HepG2 (cell line): ENCODE measurements around the gene TMEM134.

ENCODE experiments used
- AHR ChIP-seq: IDR thresholded peaks from 2 replicates; pipeline ENCODE4 v1.6.1; 2018; ENCODE audit warnings: missing genetic modification reagents, missing compliant biosample characterization
- BHLHE40 ChIP-seq: IDR thresholded peaks from 2 replicates; pipeline ENCODE4 v1.6.1; 2011; ENCODE audit warnings: low read length, improper control_type of control experiment
- HOXA3 ChIP-seq: sonication (generic); formaldehyde crosslinking; IDR thresholded peaks from 2 replicates; pipeline ENCODE4 v1.5.0; 2020; ENCODE audit warnings: missing genetic modification reagents
- KLF9 ChIP-seq: IDR thresholded peaks from 2 replicates; pipeline ENCODE4 v1.6.1; 2016; ENCODE audit warnings: low read depth
- RAD21 ChIP-seq: fragments of 450-650 bp; formaldehyde crosslinking; IDR thresholded peaks from 2 replicates; pipeline ENCODE4 v1.5.0; 2020; ENCODE audit warnings: mild to moderate bottlenecking
- RELA ChIP-seq: sonication (generic); formaldehyde crosslinking; IDR thresholded peaks from 2 replicates; pipeline ENCODE4 v1.4.0; 2020; ENCODE audit warnings: missing genetic modification reagents
- TAF1 ChIP-seq: sonication (generic); formaldehyde crosslinking; IDR thresholded peaks from 2 replicates; pipeline ENCODE4 v1.4.0; 2020; ENCODE audit warnings: missing genetic modification reagents
- ZFYVE20 ChIP-seq: sonication (generic); formaldehyde crosslinking; IDR thresholded peaks from 2 replicates; pipeline ENCODE4 v1.8.0; 2023; ENCODE audit warnings: low read depth, mild to moderate bottlenecking, moderate library complexity, missing genetic modification reagents, borderline replicate concordance
- ZNF10 ChIP-seq: sonication (generic); formaldehyde crosslinking; IDR thresholded peaks from 2 replicates; pipeline ENCODE4 v1.4.0; 2020; ENCODE audit warnings: mild to moderate bottlenecking, low read depth, missing genetic modification reagents, borderline replicate concordance
- TF ChIP-seq, protein P1 (sequence below): sonication (generic); formaldehyde crosslinking; IDR thresholded peaks from 2 replicates; pipeline ENCODE4 v1.4.0; 2020; ENCODE audit warnings: mild to moderate bottlenecking, missing genetic modification reagents
- TF ChIP-seq, protein P2 (sequence below): sonication (generic); formaldehyde crosslinking; IDR thresholded peaks from 2 replicates; pipeline ENCODE4 v1.5.0; 2020; ENCODE audit warnings: mild to moderate bottlenecking, missing genetic modification reagents, moderate library complexity
- TF ChIP-seq, protein P3 (sequence below): sonication (generic); formaldehyde crosslinking; IDR thresholded peaks from 2 replicates; pipeline ENCODE4 v1.8.0; 2022; ENCODE audit warnings: missing genetic modification reagents, mild to moderate bottlenecking, borderline replicate concordance

DNA sequence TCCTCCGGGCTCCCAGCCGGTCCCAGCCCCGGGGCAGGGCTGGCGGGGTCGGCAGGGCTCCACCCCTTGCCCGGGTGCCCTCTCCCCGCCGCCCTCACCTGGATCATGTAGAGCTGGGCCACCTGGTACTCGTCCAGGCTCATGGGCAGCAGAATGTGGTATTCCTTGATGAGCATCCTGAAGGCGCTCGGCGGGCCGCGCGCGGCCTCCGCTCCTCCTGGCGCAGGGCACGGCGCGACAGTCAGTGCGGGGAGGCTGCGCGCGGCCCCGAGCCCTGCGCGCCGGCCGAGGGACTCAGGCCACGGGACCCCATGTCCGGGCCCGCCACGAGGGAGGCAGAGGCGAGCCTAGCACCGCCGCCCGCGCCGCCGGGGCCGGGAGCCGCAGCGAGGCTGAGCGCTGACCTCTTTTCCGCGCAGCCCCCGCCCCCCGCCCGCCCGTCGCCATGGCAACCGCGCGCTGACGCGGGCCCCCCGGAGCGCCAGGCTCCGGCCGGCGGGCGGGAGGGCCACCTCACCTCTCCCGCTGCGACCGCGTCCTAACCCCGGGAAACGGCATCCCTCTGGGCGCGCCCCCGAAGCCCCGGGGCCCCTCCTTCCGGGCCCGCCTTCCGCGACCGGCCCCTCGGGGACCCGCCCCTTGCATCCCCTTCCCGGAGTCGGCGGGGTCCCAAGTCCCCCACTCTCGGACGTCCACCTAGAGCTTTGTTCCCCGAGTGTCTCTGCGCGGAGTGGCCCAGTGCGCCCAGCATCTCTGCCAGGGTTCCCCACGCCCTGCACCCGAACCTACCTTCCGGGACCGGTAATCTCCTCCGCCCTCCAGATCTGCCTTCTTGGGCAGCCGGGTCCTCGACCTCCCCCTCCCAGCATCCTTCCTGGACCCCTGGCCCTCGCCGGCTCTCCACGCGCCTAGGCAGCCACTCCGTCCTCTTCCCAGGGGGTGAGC, 35.2 kb upstream of the TMEM134 start:
- TF ChIP-seq, protein P1, sequence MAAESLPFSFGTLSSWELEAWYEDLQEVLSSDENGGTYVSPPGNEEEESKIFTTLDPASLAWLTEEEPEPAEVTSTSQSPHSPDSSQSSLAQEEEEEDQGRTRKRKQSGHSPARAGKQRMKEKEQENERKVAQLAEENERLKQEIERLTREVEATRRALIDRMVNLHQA (CRISPR knock-in tag): no peak
- no peak for TF ChIP-seq ZNF10 (CRISPR knock-in tag)
- no peak for TF ChIP-seq ZFYVE20
- TF ChIP-seq RAD21 (CRISPR knock-in tag): no peak
- TF ChIP-seq, protein P2, sequence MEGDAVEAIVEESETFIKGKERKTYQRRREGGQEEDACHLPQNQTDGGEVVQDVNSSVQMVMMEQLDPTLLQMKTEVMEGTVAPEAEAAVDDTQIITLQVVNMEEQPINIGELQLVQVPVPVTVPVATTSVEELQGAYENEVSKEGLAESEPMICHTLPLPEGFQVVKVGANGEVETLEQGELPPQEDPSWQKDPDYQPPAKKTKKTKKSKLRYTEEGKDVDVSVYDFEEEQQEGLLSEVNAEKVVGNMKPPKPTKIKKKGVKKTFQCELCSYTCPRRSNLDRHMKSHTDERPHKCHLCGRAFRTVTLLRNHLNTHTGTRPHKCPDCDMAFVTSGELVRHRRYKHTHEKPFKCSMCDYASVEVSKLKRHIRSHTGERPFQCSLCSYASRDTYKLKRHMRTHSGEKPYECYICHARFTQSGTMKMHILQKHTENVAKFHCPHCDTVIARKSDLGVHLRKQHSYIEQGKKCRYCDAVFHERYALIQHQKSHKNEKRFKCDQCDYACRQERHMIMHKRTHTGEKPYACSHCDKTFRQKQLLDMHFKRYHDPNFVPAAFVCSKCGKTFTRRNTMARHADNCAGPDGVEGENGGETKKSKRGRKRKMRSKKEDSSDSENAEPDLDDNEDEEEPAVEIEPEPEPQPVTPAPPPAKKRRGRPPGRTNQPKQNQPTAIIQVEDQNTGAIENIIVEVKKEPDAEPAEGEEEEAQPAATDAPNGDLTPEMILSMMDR (CRISPR knock-in tag): no peak
- TF ChIP-seq, protein P3, sequence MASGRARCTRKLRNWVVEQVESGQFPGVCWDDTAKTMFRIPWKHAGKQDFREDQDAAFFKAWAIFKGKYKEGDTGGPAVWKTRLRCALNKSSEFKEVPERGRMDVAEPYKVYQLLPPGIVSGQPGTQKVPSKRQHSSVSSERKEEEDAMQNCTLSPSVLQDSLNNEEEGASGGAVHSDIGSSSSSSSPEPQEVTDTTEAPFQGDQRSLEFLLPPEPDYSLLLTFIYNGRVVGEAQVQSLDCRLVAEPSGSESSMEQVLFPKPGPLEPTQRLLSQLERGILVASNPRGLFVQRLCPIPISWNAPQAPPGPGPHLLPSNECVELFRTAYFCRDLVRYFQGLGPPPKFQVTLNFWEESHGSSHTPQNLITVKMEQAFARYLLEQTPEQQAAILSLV (CRISPR knock-in tag): no peak
- TF ChIP-seq BHLHE40: no peak
- TF ChIP-seq HOXA3 (CRISPR knock-in tag): no peak
- no peak for TF ChIP-seq TAF1
- TF ChIP-seq RELA (CRISPR knock-in tag): no peak
- TF ChIP-seq AHR (CRISPR knock-in tag): no peak
- no peak for TF ChIP-seq KLF9 (CRISPR knock-in tag)
